Neural cell (in vitro differentiated cells): ENCODE results near the gene SART3. TPM values are rescaled to one million over a fixed set of nuclear protein-coding genes. Genes with fewer than 3 reads are reported as not detected.

ENCODE experiments used
- H2AFZ ChIP-seq: fragments of 200-600, 300-800 bp; sonication (generic), shearing (Covaris generic); 2 replicates; pipeline ENCODE4 v1.6.0; 2014; ENCODE audit warnings: low read depth, mild to moderate bottlenecking, antibody characterized with exemption, low read length, moderate library complexity
- H3F3A ChIP-seq: fragments of 200-600 bp; shearing (Covaris generic); 2 replicates; pipeline ENCODE4 v1.6.1; 2016; ENCODE audit warnings: mild to moderate bottlenecking, moderate library complexity, mixed read lengths, antibody characterized with exemption, low read length; ENCODE audit not compliant: insufficient read depth, poor library complexity, severe bottlenecking
- H3K27ac ChIP-seq: fragments of 200-600, 300-800 bp; sonication (generic), shearing (Covaris generic); 2 replicates; pipeline ENCODE4 v1.5.1; 2014; ENCODE audit warnings: mild to moderate bottlenecking, low read length, moderate library complexity
- H3K27me3 ChIP-seq: fragments of 300-800, 200-600 bp; sonication (generic), shearing (Covaris generic); 2 replicates; pipeline ENCODE4 v1.6.0; 2014; ENCODE audit warnings: mild to moderate bottlenecking, low read depth, low read length, moderate library complexity; ENCODE audit not compliant: insufficient read depth
- H3K36me3 ChIP-seq: fragments of 300-800, 200-600 bp; sonication (generic), shearing (Covaris generic); 2 replicates; pipeline ENCODE4 v1.5.1; 2014; ENCODE audit warnings: mild to moderate bottlenecking, antibody characterized with exemption, low read length, moderate library complexity; ENCODE audit not compliant: insufficient read depth
- H3K4me2 ChIP-seq: fragments of 300-800, 200-600 bp; sonication (generic), shearing (Covaris generic); 2 replicates; pipeline ENCODE4 v1.6.0; 2014; ENCODE audit warnings: mild to moderate bottlenecking, low read length
- H3K4me3 ChIP-seq: fragments of 300-800, 200-600 bp; sonication (generic), shearing (Covaris generic); 2 replicates; pipeline ENCODE4 v1.5.1; 2014; ENCODE audit warnings: mild to moderate bottlenecking, low read length, moderate library complexity
- H3K79me2 ChIP-seq: fragments of 200-600 bp; shearing (Covaris generic); replicated peaks from 2 replicates; pipeline ENCODE4 v1.6.0; 2014; ENCODE audit warnings: mild to moderate bottlenecking, low read length, moderate library complexity; ENCODE audit not compliant: insufficient read depth
- H3K9ac ChIP-seq: fragments of 300-800, 200-600 bp; sonication (generic), shearing (Covaris generic); 2 replicates; pipeline ENCODE4 v1.6.1; 2016; ENCODE audit warnings: mild to moderate bottlenecking, low read length, mixed read lengths
- H3K9me2 ChIP-seq: fragments of 200-600 bp; shearing (Covaris generic); 2 replicates; pipeline ENCODE4 v1.6.1; 2016; ENCODE audit warnings: mild to moderate bottlenecking, low read length, mixed read lengths; ENCODE audit not compliant: insufficient read depth
- H3K9me3 ChIP-seq: fragments of 200-600, 300-800 bp; sonication (generic), shearing (Covaris generic); 2 replicates; pipeline ENCODE4 v1.6.1; 2016; ENCODE audit warnings: mild to moderate bottlenecking, mixed run types, low read length, moderate library complexity, mixed read lengths
- H4K20me1 ChIP-seq: fragments of 200-600 bp; shearing (Covaris generic); 2 replicates; pipeline ENCODE4 v1.6.1; 2016; ENCODE audit warnings: mild to moderate bottlenecking, mixed run types; ENCODE audit not compliant: insufficient read depth
- EP300 ChIP-seq: fragments of 450-650 bp; conservative IDR thresholded peaks from 2 replicates; pipeline ENCODE4 v1.6.1; 2014; ENCODE audit warnings: antibody characterized with exemption, mild to moderate bottlenecking, moderate library complexity; ENCODE audit not compliant: poor library complexity, severe bottlenecking
- EZH2 ChIP-seq: fragments of 200-600, 300-800 bp; shearing (Covaris generic), sonication (generic); IDR thresholded peaks from 2 replicates; pipeline ENCODE4 v1.6.1; 2014; ENCODE audit warnings: antibody characterized with exemption, low read length, borderline replicate concordance, mild to moderate bottlenecking; ENCODE audit not compliant: insufficient read depth, poor library complexity, severe bottlenecking
- MXI1 ChIP-seq: fragments of 450-650 bp; conservative IDR thresholded peaks from 2 replicates; pipeline ENCODE4 v1.6.1; 2014; ENCODE audit warnings: antibody characterized with exemption, mild to moderate bottlenecking; ENCODE audit not compliant: poor library complexity, severe bottlenecking
- POLR2AphosphoS5 ChIP-seq: IDR thresholded peaks from 2 replicates; pipeline ENCODE4 v1.6.1; 2012
- RAD21 ChIP-seq: fragments of 450-650 bp; conservative IDR thresholded peaks from 2 replicates; pipeline ENCODE4 v1.6.1; 2014; ENCODE audit warnings: antibody characterized with exemption, mild to moderate bottlenecking, moderate library complexity
- SMC3 ChIP-seq: fragments of 450-650 bp; conservative IDR thresholded peaks from 2 replicates; pipeline ENCODE4 v1.6.1; 2014; ENCODE audit warnings: antibody characterized with exemption, mild to moderate bottlenecking, moderate library complexity; ENCODE audit not compliant: poor library complexity
- TAF1 ChIP-seq: IDR thresholded peaks from 2 replicates; pipeline ENCODE4 v1.6.1; 2012; ENCODE audit warnings: low read depth
- polyA plus RNA-seq: library from polyadenylated mRNA; depleted of rRNA; stranded (reverse); fragments of >200 nt; gene quantifications from 2 replicates; pipeline ENCODE4 v1.2.3, GENCODE V29; 2014
- TF ChIP-seq, protein P1 (sequence below): IDR thresholded peaks from 2 replicates; pipeline ENCODE4 v1.6.1; 2012; ENCODE audit warnings: borderline replicate concordance
- TF ChIP-seq, protein P2 (sequence below): fragments of 450-650 bp; IDR thresholded peaks from 2 replicates; pipeline ENCODE4 v1.5.1; 2014; ENCODE audit warnings: antibody characterized with exemption, mild to moderate bottlenecking, moderate library complexity; ENCODE audit not compliant: poor library complexity, severe bottlenecking

Gene SART3
- polyA plus RNA-seq, 1 donor from 2014 or later = 71.0 TPM

- H3K4me2 ChIP-seq = no peak overlapping the region
- no peaks in the 10 kb centered on the region for H3K79me2 ChIP-seq
- no peak overlapping the region for H2AFZ ChIP-seq
- H4K20me1 ChIP-seq = no peaks in the 10 kb centered on the region
- no peak overlapping the region for H3K4me3 ChIP-seq
- TF ChIP-seq SMC3 = no peak
- TF ChIP-seq, protein P1, sequence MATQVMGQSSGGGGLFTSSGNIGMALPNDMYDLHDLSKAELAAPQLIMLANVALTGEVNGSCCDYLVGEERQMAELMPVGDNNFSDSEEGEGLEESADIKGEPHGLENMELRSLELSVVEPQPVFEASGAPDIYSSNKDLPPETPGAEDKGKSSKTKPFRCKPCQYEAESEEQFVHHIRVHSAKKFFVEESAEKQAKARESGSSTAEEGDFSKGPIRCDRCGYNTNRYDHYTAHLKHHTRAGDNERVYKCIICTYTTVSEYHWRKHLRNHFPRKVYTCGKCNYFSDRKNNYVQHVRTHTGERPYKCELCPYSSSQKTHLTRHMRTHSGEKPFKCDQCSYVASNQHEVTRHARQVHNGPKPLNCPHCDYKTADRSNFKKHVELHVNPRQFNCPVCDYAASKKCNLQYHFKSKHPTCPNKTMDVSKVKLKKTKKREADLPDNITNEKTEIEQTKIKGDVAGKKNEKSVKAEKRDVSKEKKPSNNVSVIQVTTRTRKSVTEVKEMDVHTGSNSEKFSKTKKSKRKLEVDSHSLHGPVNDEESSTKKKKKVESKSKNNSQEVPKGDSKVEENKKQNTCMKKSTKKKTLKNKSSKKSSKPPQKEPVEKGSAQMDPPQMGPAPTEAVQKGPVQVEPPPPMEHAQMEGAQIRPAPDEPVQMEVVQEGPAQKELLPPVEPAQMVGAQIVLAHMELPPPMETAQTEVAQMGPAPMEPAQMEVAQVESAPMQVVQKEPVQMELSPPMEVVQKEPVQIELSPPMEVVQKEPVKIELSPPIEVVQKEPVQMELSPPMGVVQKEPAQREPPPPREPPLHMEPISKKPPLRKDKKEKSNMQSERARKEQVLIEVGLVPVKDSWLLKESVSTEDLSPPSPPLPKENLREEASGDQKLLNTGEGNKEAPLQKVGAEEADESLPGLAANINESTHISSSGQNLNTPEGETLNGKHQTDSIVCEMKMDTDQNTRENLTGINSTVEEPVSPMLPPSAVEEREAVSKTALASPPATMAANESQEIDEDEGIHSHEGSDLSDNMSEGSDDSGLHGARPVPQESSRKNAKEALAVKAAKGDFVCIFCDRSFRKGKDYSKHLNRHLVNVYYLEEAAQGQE = no peak
- no peak for TF ChIP-seq EP300
- TF ChIP-seq MXI1 = no peak
- TF ChIP-seq TAF1 = no peak
- TF ChIP-seq RAD21 = no peak
- TF ChIP-seq, protein P2, sequence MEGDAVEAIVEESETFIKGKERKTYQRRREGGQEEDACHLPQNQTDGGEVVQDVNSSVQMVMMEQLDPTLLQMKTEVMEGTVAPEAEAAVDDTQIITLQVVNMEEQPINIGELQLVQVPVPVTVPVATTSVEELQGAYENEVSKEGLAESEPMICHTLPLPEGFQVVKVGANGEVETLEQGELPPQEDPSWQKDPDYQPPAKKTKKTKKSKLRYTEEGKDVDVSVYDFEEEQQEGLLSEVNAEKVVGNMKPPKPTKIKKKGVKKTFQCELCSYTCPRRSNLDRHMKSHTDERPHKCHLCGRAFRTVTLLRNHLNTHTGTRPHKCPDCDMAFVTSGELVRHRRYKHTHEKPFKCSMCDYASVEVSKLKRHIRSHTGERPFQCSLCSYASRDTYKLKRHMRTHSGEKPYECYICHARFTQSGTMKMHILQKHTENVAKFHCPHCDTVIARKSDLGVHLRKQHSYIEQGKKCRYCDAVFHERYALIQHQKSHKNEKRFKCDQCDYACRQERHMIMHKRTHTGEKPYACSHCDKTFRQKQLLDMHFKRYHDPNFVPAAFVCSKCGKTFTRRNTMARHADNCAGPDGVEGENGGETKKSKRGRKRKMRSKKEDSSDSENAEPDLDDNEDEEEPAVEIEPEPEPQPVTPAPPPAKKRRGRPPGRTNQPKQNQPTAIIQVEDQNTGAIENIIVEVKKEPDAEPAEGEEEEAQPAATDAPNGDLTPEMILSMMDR = no peak
- no peak for TF ChIP-seq POLR2AphosphoS5
- no peak for TF ChIP-seq EZH2
- H3K36me3 ChIP-seq = no peaks in the 10 kb centered on the region
- no peaks in the 10 kb centered on the region for H3K9me2 ChIP-seq
- no peaks in the 10 kb centered on the region for H3K9me3 ChIP-seq
- H3K9ac ChIP-seq = no peak overlapping the region
- no peaks in the 10 kb centered on the region for H3K27me3 ChIP-seq
- H3K27ac ChIP-seq = no peak overlapping the region
- no peaks in the 10 kb centered on the region for H3F3A ChIP-seq
Measured at GRCh38 chr12:108605690-108606406, 44.9 kb upstream of the SART3 start.

DNA sequence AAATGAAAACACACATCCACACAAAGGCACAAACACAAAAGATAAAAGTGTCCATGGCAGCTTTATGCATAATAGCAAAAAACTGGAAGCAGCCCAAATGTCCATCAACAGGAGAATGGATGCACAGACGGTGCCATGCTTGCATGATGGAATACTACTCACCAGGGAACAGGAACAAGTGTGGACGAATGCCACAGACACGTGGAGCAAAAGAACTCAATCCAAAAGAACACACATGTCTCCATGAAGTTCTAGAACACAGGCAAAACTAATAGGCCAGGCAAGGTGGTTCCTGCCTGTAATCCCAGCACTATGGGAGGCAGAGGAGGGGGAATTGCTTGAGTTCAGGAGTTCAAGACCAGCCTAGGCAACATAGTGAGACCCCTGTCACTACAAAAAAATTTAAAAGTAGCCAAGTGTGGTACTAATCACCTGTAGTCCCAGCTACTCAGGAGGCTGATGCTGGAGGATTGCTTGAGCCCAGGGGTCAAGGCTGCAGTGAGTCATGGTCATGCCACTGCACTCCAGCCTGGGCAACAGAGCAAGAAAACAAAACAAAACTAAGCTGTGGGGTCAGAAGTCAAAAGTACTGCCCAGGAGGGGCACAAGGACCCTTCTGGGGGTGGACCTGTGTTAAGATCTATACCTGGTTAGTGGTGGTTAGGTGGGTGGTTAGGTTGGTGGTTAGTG lies 44.2 kb upstream of the SART3 start:
- Histone ChIP-seq H3K4me3 (no peak overlapping the region), H3K27ac (no peak overlapping the region), H3K9me3 (no peaks in the 10 kb centered on the region), H4K20me1 (no peaks in the 10 kb centered on the region), H3K4me2 (no peak overlapping the region), H3K27me3 (no peaks in the 10 kb centered on the region), H3K9ac (no peak overlapping the region), H3F3A (no peaks in the 10 kb centered on the region), H3K36me3 (no peaks in the 10 kb centered on the region), H3K79me2 (no peaks in the 10 kb centered on the region), H3K9me2 (no peaks in the 10 kb centered on the region), H2AFZ (no peak overlapping the region)
- TF ChIP-seq SMC3 = no peak
- TF ChIP-seq TAF1 = no peak
- no peak for TF ChIP-seq RAD21
- TF ChIP-seq, protein P1 = no peak
- TF ChIP-seq, protein P2 = no peak
